ENCODE measurements around the gene DRAP1. TPM values are rescaled to one million over a fixed set of nuclear protein-coding genes. Genes with fewer than 3 reads are reported as not detected.
A peak's percentile ranks its signal among the peaks of the same experiment; 100 is the strongest.

Gene DRAP1
- total and polyA plus RNA-seq, 9 of the 15 experiments (the other 6 are each of a cell fraction or from before 2014, with no cell fraction given), result 9.6 to 200 (median 92.9) TPM

DNA sequence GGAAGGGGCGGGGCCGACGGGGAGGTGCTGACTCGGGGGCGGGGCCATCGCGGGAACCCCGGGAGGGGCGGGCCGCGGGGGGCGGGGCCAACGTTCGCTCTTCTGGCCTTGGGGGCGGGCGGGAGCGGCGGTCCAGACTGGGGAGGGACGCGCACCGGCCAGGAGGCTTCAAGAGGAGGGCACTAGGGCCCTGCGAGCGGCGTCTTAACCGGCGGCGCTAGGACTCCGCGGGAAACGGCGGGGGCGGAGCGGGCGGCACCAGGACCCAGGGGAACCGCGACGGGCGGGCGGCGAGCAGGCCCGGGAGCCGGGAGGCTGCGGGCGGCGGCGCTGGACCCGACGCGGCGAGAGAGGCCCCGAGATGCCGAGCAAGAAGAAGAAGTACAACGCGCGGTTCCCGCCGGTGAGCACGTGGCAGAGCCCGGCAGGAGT lies at the start of gene DRAP1 (continued):
- TF ChIP-seq DMBX1 (CRISPR knock-in tag; IDR thresholded peaks at IDR 0.05; ENCODE audit: borderline replicate concordance), result peak; percentile 49; the same call in 1 of the 2 replicates
- TF ChIP-seq ILK (tag; IDR thresholded peaks at IDR 0.05; ENCODE audit: borderline replicate concordance, low read depth), result no peak
- TF ChIP-seq, protein P1, sequence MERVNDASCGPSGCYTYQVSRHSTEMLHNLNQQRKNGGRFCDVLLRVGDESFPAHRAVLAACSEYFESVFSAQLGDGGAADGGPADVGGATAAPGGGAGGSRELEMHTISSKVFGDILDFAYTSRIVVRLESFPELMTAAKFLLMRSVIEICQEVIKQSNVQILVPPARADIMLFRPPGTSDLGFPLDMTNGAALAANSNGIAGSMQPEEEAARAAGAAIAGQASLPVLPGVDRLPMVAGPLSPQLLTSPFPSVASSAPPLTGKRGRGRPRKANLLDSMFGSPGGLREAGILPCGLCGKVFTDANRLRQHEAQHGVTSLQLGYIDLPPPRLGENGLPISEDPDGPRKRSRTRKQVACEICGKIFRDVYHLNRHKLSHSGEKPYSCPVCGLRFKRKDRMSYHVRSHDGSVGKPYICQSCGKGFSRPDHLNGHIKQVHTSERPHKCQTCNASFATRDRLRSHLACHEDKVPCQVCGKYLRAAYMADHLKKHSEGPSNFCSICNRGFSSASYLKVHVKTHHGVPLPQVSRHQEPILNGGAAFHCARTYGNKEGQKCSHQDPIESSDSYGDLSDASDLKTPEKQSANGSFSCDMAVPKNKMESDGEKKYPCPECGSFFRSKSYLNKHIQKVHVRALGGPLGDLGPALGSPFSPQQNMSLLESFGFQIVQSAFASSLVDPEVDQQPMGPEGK (CRISPR knock-in tag; IDR thresholded peaks at IDR 0.05; ENCODE audit: borderline replicate concordance), result no peak
- TF ChIP-seq CBX2 (IDR thresholded peaks at IDR 0.05; ENCODE audit: insufficient read depth, low read length, poor library complexity, severe bottlenecking), result no peak
- no peak for TF ChIP-seq ZNF282 (CRISPR knock-in tag; IDR thresholded peaks at IDR 0.05)
- no peak for TF ChIP-seq TCF7L2 (IDR thresholded peaks at IDR 0.05; ENCODE audit: low read depth, low read length)
- no peak for TF ChIP-seq DACH1 (IDR thresholded peaks at IDR 0.05; ENCODE audit: partially characterized antibody)
- TF ChIP-seq ZNF699 (CRISPR knock-in tag; IDR thresholded peaks at IDR 0.05; ENCODE audit: insufficient replicate concordance), result no peak
- no peak; a peak in 1 of 4 replicates for TF ChIP-seq TEAD1 (CRISPR knock-in tag; IDR thresholded peaks at IDR 0.05)
- peak; percentile 78 for TF ChIP-seq FOXJ2 (tag; IDR thresholded peaks at IDR 0.05)
- peak in 1 of 2 experiments; percentile 79 for TF ChIP-seq MNT (conservative IDR thresholded peaks at IDR 0.05)
- TF ChIP-seq ZNF12 (CRISPR knock-in tag; IDR thresholded peaks at IDR 0.05), result no peak
- no peak for TF ChIP-seq ZNF408 (CRISPR knock-in tag; IDR thresholded peaks at IDR 0.05; ENCODE audit: low read depth)
- TF ChIP-seq MBD1 (CRISPR knock-in tag; IDR thresholded peaks at IDR 0.05), result no peak
- TF ChIP-seq ZNF511 (CRISPR knock-in tag; IDR thresholded peaks at IDR 0.05), result peak; percentile 74; the same call in 1 of the 2 replicates
- TF ChIP-seq ESRRB (CRISPR knock-in tag; IDR thresholded peaks at IDR 0.05; ENCODE audit: borderline replicate concordance), result no peak
- TF ChIP-seq NCOA6 (IDR thresholded peaks at IDR 0.05), result no peak; the same call in none of the 2 replicates
- TF ChIP-seq, protein P2, sequence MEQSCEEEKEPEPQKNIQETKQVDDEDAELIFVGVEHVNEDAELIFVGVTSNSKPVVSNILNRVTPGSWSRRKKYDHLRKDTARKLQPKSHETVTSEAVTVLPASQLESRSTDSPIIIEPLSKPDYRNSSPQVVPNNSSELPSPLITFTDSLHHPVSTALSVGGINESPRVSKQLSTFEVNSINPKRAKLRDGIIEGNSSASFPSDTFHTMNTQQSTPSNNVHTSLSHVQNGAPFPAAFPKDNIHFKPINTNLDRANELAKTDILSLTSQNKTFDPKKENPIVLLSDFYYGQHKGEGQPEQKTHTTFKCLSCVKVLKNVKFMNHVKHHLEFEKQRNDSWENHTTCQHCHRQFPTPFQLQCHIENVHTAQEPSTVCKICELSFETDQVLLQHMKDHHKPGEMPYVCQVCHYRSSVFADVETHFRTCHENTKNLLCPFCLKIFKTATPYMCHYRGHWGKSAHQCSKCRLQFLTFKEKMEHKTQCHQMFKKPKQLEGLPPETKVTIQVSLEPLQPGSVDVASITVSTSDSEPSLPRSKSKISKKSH (CRISPR knock-in tag; IDR thresholded peaks at IDR 0.05), result no peak
- TF ChIP-seq, protein P3, sequence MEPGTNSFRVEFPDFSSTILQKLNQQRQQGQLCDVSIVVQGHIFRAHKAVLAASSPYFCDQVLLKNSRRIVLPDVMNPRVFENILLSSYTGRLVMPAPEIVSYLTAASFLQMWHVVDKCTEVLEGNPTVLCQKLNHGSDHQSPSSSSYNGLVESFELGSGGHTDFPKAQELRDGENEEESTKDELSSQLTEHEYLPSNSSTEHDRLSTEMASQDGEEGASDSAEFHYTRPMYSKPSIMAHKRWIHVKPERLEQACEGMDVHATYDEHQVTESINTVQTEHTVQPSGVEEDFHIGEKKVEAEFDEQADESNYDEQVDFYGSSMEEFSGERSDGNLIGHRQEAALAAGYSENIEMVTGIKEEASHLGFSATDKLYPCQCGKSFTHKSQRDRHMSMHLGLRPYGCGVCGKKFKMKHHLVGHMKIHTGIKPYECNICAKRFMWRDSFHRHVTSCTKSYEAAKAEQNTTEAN (CRISPR knock-in tag; IDR thresholded peaks at IDR 0.05), result no peak
